Measurements from ENCODE around the gene C2CD4A.

C2CD4A gene

DNA sequence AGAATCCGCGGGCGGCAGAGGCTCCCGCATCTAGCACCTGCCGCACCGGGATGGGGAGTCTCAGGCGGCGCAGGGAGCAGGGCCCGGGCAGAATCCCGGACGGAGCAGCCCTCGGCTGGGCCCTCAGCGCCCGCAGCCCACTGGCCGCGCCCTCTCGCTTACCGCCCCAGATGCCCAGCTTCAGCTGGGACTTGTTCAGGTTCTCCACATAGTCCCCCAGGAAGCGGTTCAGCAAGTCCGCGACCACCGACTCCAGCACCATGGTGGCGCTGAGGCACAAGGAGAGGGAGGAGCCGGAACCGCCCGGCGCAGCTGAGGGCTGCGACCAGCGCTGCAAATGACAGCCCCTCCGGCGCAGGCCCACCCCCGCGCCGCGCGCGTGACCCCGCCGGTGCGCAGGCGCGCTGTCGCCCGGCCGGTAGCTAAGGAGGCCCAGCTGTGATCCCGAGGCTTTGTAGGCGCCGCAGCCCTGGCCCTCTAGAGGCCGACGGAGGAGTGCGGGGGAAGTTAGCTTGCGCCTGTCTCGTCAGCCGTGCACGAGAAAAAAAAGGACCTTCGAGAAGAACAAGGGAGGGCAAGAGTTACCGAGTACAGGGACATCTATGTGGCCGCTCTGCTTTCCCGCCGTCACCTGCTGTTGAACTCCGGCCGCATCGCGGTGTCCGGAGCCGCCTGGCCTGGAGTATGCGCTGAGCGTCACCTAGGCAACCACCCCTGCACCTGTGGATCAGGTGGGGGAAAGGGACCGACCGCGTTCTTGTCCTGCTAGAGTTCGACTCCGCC is 6.5 kb upstream of the C2CD4A start, which contains the start of gene VPS13C:
TSS of gene VPS13C (minus strand) at position 335 of the 783 bp plus-strand sequence. CDS start at position 262, 73 bp downstream.
- peak; percentile 97 for DNase-seq

DNA sequence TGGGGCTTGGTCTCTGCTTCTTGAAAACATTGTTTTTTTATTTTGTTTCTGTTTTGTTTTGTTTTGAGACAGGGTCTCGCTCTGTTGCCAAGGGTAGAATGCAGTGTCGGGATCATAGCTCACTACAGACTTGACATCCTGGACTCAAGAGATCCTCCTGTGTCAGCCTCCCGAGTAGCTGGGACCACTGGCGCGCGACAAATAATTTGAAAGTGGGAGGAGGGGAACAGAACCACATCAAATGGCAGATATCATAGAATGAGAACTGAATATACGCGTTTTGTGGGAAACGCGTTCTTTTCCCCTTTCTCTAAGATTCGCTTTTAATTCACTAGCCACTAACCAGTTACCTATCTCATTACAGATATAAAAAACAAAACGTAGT is 5.9 kb upstream of the C2CD4A start:
- DNase-seq = no peak

DNA sequence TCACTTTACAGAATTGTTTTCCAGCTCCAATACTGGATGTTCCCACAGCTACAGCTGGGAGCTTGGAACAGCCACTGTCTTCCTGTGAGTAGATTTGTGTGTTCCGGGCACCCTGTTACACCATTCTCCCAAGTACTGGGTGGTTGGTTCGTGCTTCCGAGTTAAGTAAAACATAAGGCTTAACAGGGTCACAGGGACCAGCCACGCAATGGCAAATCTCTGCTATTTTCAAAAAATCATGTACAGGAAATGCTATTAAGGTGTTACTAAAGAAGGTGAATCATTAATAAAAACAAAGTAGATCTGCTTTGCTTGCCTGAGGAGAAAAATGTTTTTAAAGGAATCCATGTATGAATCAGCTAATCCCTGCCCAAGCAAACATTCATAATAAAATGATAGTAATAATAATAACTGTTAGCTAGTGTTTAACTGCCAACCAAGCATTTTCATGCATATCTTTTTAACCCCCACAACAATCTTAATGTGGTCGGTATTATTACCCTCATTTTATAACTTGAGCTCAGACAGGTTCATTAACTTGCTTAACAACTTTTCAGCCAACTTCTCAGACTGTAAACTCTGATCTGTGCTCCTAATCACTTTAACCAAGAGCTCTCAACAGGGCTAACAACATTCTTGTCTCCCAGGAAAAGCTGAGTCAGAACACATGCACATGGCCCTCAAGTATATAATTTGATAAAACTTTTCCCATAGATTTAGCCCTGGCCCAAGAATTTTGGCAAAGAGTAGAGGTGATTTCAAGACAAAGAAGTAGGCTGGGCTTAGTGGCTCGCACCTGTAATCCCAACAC is 2.7 kb upstream of the C2CD4A start:
- DNase-seq = no peak

DNA sequence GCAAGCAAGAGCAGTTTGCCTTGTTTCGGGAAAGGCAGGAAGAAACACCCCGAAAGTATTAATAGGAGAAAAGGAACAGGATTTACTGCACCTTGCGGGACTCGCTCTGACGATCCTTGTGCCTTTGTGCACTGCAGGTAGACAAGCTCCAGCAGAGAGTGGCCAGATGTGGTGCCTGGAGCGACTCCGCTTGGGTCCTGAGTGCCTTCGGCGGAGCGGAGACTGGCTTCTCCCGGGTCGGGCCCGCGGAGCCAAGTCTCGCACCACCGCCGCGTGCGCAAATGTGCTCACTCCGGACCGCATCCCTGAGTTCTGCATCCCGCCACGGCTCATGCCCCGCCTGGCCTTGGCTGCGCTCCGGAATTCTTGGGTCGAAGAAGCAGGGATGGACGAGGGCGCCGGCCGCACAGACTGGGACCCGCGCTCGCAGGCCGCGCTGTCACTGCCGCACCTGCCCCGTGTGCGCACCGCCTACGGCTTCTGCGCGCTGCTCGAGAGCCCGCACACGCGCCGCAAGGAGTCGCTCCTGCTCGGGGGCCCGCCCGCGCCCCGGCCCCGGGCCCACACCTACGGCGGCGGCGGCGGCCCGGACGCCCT is 769 bp downstream of the C2CD4A start:
- DNase-seq = peak; percentile 71

DNA sequence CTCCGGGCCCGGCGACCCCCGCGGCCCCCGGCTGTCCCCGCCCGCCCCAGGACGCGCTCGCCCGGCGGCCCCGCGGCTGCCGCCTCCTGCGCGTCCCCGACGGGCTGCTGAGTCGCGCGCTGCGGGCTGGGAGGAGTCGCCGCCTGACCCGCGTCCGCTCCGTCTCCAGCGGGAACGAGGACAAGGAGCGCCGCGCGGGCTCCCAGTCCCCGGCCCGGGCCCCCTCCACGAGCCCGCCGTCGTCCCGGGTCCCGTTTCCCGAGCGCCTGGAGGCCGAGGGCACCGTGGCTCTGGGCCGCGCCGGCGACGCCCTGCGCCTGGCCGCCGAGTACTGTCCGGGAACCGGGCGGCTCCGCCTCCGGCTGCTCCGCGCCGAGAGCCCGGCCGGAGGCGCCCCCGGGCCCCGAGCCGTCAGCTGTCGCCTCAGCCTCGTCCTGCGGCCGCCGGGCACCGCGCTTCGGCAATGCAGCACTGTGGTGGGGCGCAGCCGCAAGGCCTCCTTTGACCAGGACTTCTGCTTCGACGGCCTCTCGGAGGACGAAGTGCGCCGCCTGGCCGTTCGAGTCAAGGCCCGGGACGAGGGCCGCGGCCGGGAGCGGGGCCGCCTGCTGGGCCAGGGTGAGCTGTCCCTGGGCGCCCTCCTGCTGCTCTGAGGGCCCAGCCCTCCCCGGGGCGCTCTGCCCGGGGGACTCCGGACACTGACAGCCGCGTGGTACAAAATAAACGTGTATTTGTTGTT is 1.5 kb downstream of the C2CD4A start:
- peak; percentile 63 for DNase-seq

DNA sequence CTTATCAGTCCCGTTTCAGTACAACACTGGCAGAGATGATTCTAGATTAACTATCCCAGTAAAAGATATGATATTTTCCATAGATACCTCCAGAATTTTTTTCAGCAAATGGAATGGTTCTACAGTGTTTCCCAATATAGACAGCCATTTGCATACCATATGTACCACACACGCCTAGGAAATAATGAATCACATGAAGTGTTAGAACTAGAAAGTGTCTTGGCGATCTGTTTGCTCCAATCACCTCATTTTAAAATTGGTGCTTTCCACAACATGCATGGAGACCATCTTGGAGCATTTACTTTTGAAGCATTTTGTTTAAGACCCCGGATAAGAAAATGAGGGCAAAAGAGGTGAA is 2.0 kb downstream of the C2CD4A start:
- no peak for DNase-seq

DNA sequence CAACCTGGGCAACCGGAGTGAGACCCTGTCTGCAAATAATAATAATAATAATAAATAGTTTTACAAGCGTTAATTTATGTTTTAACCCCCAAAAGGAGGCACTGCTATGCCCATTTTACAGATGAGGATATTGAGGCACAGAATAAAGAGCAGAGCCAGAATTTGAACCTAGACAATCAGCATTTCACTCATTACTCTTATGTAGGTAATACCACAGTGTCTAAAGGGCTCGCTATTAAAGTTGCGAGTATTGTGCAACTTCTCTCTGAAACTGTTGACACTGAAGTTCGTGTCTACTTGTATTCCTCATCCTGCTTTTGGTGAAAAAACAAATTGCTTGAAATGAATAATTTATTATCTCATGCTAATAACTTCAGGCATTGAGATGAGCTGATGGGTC is 2.8 kb downstream of the C2CD4A start:
- DNase-seq = no peak

DNA sequence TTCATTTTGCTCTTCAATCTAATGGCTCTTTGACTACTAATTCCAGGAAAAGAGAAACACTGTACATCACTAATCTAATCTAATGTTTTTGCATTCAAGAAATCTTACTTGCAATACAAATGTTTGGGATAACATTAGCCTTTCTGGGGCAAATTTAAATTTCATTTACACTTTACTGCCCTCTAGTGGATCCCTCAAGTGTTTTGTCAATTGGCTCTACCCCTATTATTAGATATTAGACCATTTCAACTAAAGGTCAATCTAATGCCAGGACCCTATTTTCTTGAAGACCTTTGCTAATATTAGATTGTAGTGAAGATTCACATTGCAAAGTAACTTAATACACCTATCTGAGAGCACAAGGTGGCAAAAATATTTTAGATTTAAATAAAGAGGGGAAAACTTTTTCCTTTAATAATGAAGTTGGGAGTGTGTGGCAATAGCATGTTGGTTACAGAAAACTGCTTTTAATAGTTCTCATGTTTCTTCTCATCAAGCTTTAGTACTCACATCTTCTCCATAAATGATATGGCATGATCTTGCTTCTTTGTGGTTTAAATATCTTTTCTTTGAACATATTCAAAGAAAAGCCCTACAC is 5.0 kb downstream of the C2CD4A start:
- no peak for DNase-seq

DNA sequence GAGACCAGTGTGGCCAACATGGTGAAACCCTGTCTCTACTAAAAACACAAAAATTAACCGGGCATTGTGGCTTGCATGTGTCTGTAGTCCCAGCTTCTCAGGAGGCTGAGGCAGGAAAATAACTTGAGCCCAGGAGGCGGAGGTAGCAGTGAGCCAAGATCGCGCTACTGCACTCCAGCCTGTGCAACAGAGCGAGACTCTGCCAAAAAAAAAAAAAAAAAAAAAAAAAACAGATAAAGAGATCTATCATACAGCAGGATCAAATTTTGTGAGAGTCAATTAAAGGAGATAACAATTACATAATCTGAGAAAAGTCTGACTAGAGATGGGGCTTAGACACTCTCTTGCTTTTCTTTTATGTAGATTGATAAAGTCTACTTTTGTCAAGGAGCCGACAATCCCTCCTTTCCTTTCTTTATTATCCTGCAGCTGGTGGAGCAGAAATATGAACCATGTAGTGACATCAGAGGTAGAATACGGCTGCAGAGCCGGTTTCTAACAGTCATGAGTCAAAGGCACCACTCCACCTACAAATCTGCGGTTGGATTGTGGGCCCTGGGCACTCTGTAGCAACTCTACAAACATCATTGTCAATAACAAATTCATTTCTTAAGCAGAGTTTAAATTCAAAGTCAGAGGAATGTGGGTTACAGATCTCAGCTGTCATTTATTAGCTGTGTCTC is 9.0 kb downstream of the C2CD4A start:
- no peak for DNase-seq

DNA sequence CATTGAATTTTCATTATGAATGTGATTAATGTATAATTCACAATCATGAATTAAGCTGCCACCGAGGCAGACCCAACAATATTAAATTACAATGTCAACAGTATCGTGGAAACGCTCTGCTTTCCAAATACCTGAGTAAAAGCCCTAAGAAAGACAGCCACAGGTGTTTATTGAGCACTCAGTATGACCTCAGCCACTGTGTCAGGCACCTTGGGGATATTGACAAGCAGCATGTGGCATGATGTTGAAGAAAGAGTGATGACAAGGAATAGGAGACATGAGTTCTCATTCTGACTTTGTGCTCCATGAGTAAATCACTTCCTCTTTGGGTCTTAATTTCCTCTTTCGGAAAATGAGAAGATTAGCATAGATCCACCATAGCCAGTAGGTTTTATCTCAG is 12.8 kb downstream of the C2CD4A start:
- DNase-seq = no peak

DNA sequence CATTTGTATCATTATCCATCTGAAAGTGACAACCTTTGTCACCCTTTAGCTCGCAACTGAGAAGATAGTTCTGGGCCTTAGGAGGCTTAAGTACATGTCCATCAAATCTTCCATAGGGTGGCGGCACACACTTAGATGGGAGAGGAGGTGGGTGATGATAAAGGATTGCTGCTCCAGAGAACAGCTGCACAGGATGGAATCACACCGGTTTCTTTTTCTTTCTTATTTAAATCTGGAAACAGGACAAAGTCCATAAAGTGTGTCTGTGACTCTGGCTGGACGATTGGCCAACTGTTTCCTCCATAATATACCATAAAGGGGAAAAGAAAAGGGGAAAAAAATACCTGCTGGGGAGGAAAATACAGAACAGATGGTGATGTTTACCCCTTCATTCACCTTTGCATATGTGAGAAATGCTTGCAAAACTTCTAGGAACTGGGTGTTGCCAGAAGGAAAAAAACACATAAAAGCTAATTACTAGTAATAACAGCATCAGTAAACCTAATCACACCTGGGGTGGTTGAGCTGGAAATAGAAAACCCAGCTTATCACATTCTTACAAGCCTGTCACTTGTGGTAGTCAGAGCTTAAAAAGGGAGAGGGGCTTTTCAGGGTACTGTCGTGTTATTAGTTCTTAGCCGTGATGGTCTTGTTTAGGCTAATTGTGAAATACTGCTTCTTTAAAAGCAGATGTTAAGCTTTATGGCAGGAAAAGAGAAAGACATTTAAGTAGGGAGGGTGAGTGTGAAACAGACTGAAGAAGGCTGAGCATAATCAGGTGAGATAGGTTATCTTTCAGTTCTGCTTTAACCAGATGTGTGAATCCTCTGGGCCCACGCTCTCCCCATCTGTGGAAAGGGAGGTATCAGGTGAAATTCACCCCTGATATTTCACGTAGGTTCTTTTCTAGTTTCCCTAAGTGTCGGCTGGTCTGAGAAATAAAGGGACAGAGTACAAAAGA is 16.7 kb downstream of the C2CD4A start:
- DNase-seq = no peak

DNA sequence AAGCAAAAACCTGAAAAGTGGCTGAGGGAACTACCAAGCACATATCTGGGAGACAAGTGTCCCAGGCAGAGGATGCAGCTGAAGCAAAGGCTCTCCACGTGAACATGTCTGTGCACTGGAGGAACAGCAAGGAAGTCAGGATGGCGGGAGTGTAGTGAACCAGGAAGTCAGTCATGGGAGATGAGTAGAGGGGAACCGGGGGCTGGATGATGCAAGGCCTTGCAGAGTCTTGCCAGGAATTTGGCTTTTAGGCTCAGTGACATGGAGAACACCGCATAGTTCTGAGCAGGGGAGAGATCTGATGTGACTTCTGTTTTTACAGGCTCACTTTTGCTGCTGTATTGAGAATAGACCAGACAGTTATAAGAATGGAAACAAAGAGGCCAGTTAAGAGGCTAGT is 19.0 kb downstream of the C2CD4A start:
- no peak for DNase-seq

DNA sequence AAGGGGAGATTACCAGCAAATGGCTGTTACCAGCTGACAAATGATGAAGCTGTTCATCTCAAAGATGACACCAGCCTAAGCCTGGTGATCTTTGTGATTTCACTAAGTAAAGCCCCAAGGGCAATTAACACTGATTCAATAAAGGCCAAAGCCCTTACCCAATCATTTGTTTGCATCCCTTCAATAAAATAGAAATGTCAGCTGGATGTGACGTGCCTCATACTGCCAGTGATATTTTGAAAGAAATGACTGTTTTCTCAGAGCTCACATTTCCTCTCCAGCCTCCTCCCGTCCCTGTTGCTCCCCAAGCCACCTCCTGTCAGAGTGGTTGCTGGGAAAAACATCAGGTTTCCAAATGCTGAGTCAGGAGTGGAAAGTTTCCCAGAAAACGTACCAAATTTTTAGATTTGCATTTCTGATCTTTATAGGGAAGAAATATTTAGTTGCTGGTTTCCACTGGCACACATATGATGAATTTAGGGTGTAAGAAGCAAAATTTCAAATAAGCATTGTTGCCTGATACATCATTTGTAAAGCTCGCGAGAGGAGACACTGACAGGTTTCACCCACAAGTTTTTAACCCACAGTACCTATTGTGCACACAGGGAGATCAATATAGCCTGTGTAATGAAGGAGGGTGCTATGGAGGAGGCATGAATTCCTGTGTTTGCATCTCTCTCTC is 21.0 kb downstream of the C2CD4A start:
- no peak for DNase-seq

DNA sequence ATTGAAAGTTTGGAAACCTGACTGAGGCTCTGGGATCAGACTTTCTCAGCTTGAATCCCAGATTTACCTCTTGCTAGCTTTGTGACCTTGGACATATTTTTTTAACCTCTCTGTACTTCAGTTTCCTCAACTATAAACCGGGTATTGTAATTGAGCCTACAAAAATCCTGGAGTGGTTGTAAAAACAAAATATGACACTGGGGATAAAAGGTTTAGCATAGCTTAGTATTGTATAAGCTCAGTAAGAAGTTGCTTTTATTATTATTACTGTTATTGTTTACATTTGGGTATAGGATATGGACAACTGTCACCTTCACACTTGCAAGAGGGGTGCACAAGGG is 21.5 kb downstream of the C2CD4A start:
- no peak for DNase-seq

DNA sequence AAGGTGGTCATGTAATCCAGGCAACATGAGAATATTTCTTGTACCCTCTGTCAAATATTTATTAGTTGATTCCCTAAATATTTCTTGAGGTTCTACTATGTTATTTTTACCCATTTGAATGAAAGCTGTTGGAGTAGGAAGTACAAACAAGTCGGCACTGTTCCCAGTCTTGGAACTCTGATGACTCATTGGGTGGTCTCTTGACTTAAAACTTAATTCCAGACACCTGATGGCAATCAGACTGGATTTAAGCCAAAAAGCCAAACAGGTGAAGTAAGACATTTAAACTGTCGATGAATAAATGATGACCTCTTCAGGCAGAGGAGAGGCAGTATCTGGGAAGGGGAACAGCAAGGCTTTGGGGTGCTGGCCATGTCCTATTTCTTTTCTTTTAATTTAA is 22.8 kb downstream of the C2CD4A start:
- no peak for DNase-seq

DNA sequence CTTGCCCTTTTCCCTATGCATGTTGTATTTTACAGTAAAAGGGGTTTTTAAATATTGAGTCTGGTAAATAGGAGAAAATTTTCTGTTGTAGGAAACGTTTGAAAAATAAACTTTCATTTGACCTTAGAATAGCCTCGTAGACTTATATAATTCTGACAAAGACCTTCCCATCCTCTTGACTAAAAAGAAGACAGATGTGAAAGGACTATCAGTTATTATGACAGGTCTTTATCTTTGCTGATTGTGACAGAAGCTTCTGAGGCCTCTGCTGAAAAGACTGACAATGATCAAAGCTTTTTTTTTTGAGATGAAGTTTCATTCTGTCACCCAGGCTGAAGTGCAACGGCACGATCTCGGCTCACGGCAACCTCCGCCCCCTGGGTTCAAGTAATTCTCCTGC is 24.2 kb downstream of the C2CD4A start:
- DNase-seq = no peak

DNA sequence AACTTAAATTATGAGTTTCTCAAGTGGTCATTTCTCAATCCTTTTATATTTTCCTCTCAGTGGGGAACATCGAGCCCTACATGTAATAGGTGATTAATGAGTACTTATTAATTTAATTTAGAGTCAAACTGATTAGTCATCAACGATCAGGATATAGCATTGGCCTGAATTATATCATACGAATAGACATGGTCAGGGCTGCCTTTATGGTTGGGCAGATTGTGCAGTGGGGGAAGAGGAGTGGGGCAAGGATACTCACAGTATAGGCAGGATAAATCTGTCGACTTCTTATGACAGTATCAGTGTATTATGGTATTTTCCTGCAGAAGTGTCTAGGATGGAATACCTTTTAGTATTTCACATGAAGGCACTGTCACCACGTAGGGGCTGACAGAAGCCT is 27.0 kb downstream of the C2CD4A start:
- no peak for DNase-seq

DNA sequence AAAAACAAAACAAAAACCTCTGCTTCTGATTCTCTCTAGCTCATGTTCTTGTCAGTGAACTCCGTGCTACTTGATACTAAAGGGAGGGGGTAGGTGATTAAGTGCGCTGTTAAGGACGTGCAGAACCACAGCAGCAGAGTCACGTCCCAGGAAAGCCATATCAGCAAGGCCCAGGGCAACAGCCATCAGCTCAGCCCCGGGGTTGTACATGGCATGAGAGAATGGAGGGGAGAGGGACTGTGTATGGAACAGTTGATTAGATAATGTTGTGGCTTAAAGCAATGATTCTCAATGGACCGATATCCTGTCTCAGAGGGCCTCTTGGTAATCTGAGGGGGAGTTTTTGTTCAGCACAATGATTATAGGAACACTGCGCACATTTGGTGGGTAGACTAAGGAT is 27.6 kb downstream of the C2CD4A start:
- DNase-seq = no peak

DNA sequence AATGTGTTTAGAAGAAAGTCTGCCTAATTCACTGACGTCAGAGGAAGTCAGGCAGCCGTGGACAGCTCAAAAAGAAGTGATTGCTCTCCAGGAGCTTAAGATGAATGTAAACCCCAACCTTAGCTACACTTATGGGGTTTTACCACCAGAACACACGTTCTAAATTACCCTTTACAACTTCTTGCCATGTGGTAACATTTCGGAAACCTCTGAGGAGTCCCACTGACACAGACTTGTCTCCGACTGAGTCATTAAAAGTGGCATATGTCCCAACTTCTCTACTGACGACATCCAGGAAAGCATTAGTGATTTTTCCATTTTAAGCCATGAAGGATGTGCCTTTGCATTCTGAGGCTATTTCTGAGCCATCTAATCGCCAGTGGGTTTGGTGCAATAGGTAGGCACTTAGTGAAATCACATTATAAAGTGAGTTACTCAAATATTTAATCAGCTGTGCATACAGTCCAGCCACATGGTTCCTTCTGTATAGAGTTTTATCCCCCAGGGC is 32.4 kb downstream of the C2CD4A start:
- DNase-seq = no peak

DNA sequence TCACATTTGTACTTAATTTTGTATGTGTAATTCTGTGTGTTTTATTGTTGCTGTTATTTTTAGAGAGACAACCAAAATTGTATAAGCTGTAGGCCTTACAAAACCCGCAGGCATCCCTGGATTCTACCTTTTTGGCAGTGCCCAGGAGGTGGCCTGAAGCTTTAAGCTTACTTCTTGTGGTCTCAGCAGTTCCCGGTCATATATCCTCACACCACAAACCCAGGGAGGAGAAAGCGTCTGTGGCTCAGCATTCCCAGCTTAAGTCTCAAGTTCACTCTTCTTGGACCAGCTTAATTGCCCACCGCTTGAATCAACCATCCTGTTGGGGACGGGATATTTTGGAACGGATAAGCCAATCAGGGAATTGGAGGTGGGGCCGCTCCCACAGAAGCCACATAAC is 36.7 kb downstream of the C2CD4A start:
- no peak for DNase-seq

Measured in retina (tissue), 1 donor.